Activated naive CD8-positive, alpha-beta T cell treated with anti-CD3 and anti-CD28 coated beads for 36 hours (primary cell): ENCODE data around the gene MAPT. TPM values are rescaled to one million over a fixed set of nuclear protein-coding genes. Genes with fewer than 3 reads are reported as not detected.
A peak's percentile ranks its signal among the peaks of the same experiment; 100 is the strongest.
"Not testable (repeated sequence)": the region's sequence is repeated elsewhere in the genome, so short reads cannot be mapped to it uniquely, and the experiment has no call there.

Source experiments
- DNase-seq: peaks from one replicate; pipeline ENCODE4 v3.0.0; 2021
- H3K27ac Mint-ChIP-seq: one replicate; pipeline ENCODE4 v1.8.0; 2022; ENCODE audit warnings: mild to moderate bottlenecking, moderate library complexity, mixed read lengths
- H3K27me3 Mint-ChIP-seq: one replicate; pipeline ENCODE4 v1.8.0; 2022; ENCODE audit warnings: mild to moderate bottlenecking, mixed read lengths
- H3K36me3 Mint-ChIP-seq: one replicate; pipeline ENCODE4 v1.8.0; 2021; ENCODE audit warnings: mild to moderate bottlenecking, mixed read lengths
- H3K4me1 Mint-ChIP-seq: one replicate; pipeline ENCODE4 v1.8.0; 2021; ENCODE audit warnings: mixed read lengths
- H3K4me3 Mint-ChIP-seq: one replicate; pipeline ENCODE4 v1.8.0; 2022; ENCODE audit warnings: mild to moderate bottlenecking, moderate library complexity, mixed read lengths
- H3K9me3 Mint-ChIP-seq: one replicate; pipeline ENCODE4 v1.8.0; 2022; ENCODE audit warnings: mixed read lengths
- total RNA-seq, 2 experiments: library from RNA; stranded (reverse); gene quantifications; one replicate each; pipeline ENCODE4 v1.2.3, GENCODE V29; 2021

MAPT gene
- total RNA-seq, 2 experiments from 2014 or later = 0.68 to 0.88 TPM

- Mint-ChIP-seq H3K36me3 (no peaks in the 10 kb centered on the region), H3K27me3 (peaks cover 64% of the 10 kb centered on the region), H3K4me1 (peaks cover 20% of the 10 kb centered on the region), H3K27ac (no peak overlapping the region), H3K4me3 (no peak overlapping the region), H3K9me3 (no peaks in the 10 kb centered on the region)
- no peak for DNase-seq
Measured at GRCh38 chr17:45904866-45905265, 10.5 kb downstream of the MAPT start.

GRCh38 chr17:45905814-45906213 is 11.5 kb downstream of the MAPT start:
- Mint-ChIP-seq H3K27ac (no peak overlapping the region), H3K4me1 (peaks cover 20% of the 10 kb centered on the region), H3K36me3 (no peaks in the 10 kb centered on the region), H3K4me3 (no peak overlapping the region), H3K27me3 (peaks cover 55% of the 10 kb centered on the region), H3K9me3 (no peaks in the 10 kb centered on the region)
- DNase-seq = no peak

- Mint-ChIP-seq H3K27me3 (peaks cover 50% of the 10 kb centered on the region), H3K27ac (no peak overlapping the region), H3K36me3 (no peaks in the 10 kb centered on the region), H3K4me1 (peaks cover 20% of the 10 kb centered on the region), H3K4me3 (no peak overlapping the region), H3K9me3 (no peaks in the 10 kb centered on the region)
- DNase-seq = no peak
Measured at GRCh38 chr17:45906237-45906636, 11.9 kb downstream of the MAPT start.

GRCh38 chr17:45906927-45907622 is 12.7 kb downstream of the MAPT start:
- peaks cover 2% of the 10 kb centered on the region for H3K9me3 Mint-ChIP-seq
- peaks cover 20% of the 10 kb centered on the region for H3K4me1 Mint-ChIP-seq
- peak; percentile 39 for DNase-seq
- peaks cover 42% of the 10 kb centered on the region for H3K27me3 Mint-ChIP-seq
- H3K36me3 Mint-ChIP-seq = no peaks in the 10 kb centered on the region
- no peak overlapping the region for H3K4me3 Mint-ChIP-seq
- no peak overlapping the region for H3K27ac Mint-ChIP-seq

GRCh38 chr17:45907750-45908395 is 13.5 kb downstream of the MAPT start:
- H3K4me1 Mint-ChIP-seq = peaks cover 20% of the 10 kb centered on the region
- peaks cover 7% of the 10 kb centered on the region for H3K9me3 Mint-ChIP-seq
- H3K27me3 Mint-ChIP-seq = peaks cover 37% of the 10 kb centered on the region
- no peaks in the 10 kb centered on the region for H3K36me3 Mint-ChIP-seq
- no peak overlapping the region for H3K4me3 Mint-ChIP-seq
- DNase-seq = no peak
- H3K27ac Mint-ChIP-seq = no peak overlapping the region

- Mint-ChIP-seq H3K9me3 (peaks cover 10% of the 10 kb centered on the region), H3K4me1 (peaks cover 20% of the 10 kb centered on the region), H3K4me3 (no peak overlapping the region), H3K36me3 (no peaks in the 10 kb centered on the region), H3K27me3 (peaks cover 33% of the 10 kb centered on the region), H3K27ac (no peak overlapping the region)
- DNase-seq = no peak
Measured at GRCh38 chr17:45908460-45908859, 14.1 kb downstream of the MAPT start.

- Mint-ChIP-seq H3K4me1 (peaks cover 20% of the 10 kb centered on the region), H3K4me3 (no peak overlapping the region), H3K27ac (no peak overlapping the region), H3K36me3 (no peaks in the 10 kb centered on the region), H3K27me3 (peaks cover 33% of the 10 kb centered on the region), H3K9me3 (peaks cover 10% of the 10 kb centered on the region)
- no peak for DNase-seq
Measured at GRCh38 chr17:45908935-45909334, 14.6 kb downstream of the MAPT start.

- no peak for DNase-seq
- Mint-ChIP-seq H3K4me3 (no peak overlapping the region), H3K36me3 (no peaks in the 10 kb centered on the region), H3K9me3 (peaks cover 10% of the 10 kb centered on the region), H3K27ac (no peak overlapping the region), H3K27me3 (peaks cover 24% of the 10 kb centered on the region), H3K4me1 (peaks cover 19% of the 10 kb centered on the region)
Measured at GRCh38 chr17:45910667-45911066, 16.3 kb downstream of the MAPT start.

- no peak overlapping the region for H3K27ac Mint-ChIP-seq
- peaks cover 9% of the 10 kb centered on the region for H3K27me3 Mint-ChIP-seq
- no peak overlapping the region for H3K4me3 Mint-ChIP-seq
- no peaks in the 10 kb centered on the region for H3K36me3 Mint-ChIP-seq
- H3K4me1 Mint-ChIP-seq = peaks cover 14% of the 10 kb centered on the region
- peaks cover 10% of the 10 kb centered on the region for H3K9me3 Mint-ChIP-seq
- DNase-seq = no peak
Measured at GRCh38 chr17:45912319-45912718, 18.0 kb downstream of the MAPT start.

GRCh38 chr17:45913030-45913429 is 18.7 kb downstream of the MAPT start:
- not testable (repeated sequence) for H3K27ac Mint-ChIP-seq, H3K4me3 Mint-ChIP-seq, DNase-seq, H3K4me1 Mint-ChIP-seq, H3K27me3 Mint-ChIP-seq, H3K36me3 Mint-ChIP-seq
- H3K9me3 Mint-ChIP-seq = peaks cover 10% of the 10 kb centered on the region

GRCh38 chr17:45914047-45914717 is 19.8 kb downstream of the MAPT start:
- H3K27me3 Mint-ChIP-seq = peaks cover 3% of the 10 kb centered on the region
- H3K27ac Mint-ChIP-seq = no peak overlapping the region
- peaks cover 10% of the 10 kb centered on the region for H3K9me3 Mint-ChIP-seq
- H3K4me1 Mint-ChIP-seq = no peaks in the 10 kb centered on the region
- no peaks in the 10 kb centered on the region for H3K36me3 Mint-ChIP-seq
- no peak for DNase-seq
- no peak overlapping the region for H3K4me3 Mint-ChIP-seq

GRCh38 chr17:45915263-45915662 is 20.9 kb downstream of the MAPT start:
- Mint-ChIP-seq H3K9me3 (peaks cover 10% of the 10 kb centered on the region), H3K36me3 (no peaks in the 10 kb centered on the region), H3K27ac (no peak overlapping the region), H3K27me3 (peaks cover 3% of the 10 kb centered on the region), H3K4me3 (no peak overlapping the region), H3K4me1 (no peaks in the 10 kb centered on the region)
- no peak for DNase-seq

- Mint-ChIP-seq H3K9me3 (peaks cover 8% of the 10 kb centered on the region), H3K27me3 (peaks cover 3% of the 10 kb centered on the region), H3K36me3 (no peaks in the 10 kb centered on the region), H3K4me3 (no peak overlapping the region), H3K27ac (no peak overlapping the region), H3K4me1 (no peaks in the 10 kb centered on the region)
- DNase-seq = no peak
Measured at GRCh38 chr17:45917081-45917480, 22.7 kb downstream of the MAPT start.

- DNase-seq = no peak
- no peak overlapping the region for H3K4me3 Mint-ChIP-seq
- H3K27ac Mint-ChIP-seq = no peak overlapping the region
- no peaks in the 10 kb centered on the region for H3K4me1 Mint-ChIP-seq
- H3K27me3 Mint-ChIP-seq = peaks cover 3% of the 10 kb centered on the region
- no peaks in the 10 kb centered on the region for H3K9me3 Mint-ChIP-seq
- no peaks in the 10 kb centered on the region for H3K36me3 Mint-ChIP-seq
Measured at GRCh38 chr17:45918241-45918745, 23.9 kb downstream of the MAPT start.

GRCh38 chr17:45919136-45919535 is 24.8 kb downstream of the MAPT start:
- Mint-ChIP-seq H3K27me3 (peaks cover 3% of the 10 kb centered on the region), H3K9me3 (no peaks in the 10 kb centered on the region), H3K4me1 (no peaks in the 10 kb centered on the region), H3K27ac (no peak overlapping the region), H3K4me3 (no peak overlapping the region), H3K36me3 (no peaks in the 10 kb centered on the region)
- DNase-seq = no peak
